ENCODE measurements around the gene GAN. TPM values are rescaled to one million over a fixed set of nuclear protein-coding genes. Genes with fewer than 3 reads are reported as not detected.

GAN gene
- total RNA-seq, 1 experiment from 2014 or later, result 25.4 TPM

DNA sequence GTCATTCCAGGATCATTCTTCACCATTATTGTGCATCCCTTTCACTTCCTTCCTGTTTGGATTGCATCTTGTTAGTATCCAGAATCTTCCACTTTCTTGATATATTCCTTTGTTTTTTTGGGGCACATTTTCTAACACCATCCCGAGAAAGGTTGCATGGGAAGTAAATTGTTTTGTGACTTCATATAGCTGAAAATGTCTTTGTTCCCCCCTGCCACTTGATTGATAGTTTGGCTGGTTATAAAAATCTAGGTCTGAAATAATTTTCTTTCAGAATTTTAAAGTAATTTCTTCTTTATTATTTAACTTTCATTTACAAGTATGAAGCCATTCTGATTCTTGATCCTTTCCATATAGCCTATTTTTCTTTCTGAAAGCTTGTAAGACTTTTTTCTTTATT is 32.7 kb downstream of the GAN start:
- H3K9me3 Mint-ChIP-seq, result peaks cover 57% of the 10 kb centered on the region
- ATAC-seq, result no peak
- CTCF ChIA-PET, result interaction anchor here (1.1 kb wide), 1 partner anchor 79 kb away, joined by 8 read pairs; no protein-coding TSS in a partner anchor
- H3K4me3 Mint-ChIP-seq, result no peak overlapping the region
- no peaks in the 10 kb centered on the region for H3K4me1 Mint-ChIP-seq
- TF ChIP-seq ZNF532 (CRISPR knock-in tag; IDR thresholded peaks at IDR 0.05; ENCODE audit: borderline replicate concordance) (no peak), MYBL2 (CRISPR knock-in tag; IDR thresholded peaks at IDR 0.05) (no peak), NR1H2 (CRISPR knock-in tag; IDR thresholded peaks at IDR 0.05) (no peak), CTCF (IDR thresholded peaks at IDR 0.05) (no peak), ZMAT4 (CRISPR knock-in tag; IDR thresholded peaks at IDR 0.05) (no peak), EMX1 (CRISPR knock-in tag; IDR thresholded peaks at IDR 0.05) (no peak), CREB1 (CRISPR knock-in tag; IDR thresholded peaks at IDR 0.05) (no peak), TEAD1 (CRISPR knock-in tag; IDR thresholded peaks at IDR 0.05) (no peak), ZNF121 (CRISPR knock-in tag; IDR thresholded peaks at IDR 0.05) (no peak), PRRX2 (CRISPR knock-in tag; IDR thresholded peaks at IDR 0.05) (no peak), SOX15 (CRISPR knock-in tag; IDR thresholded peaks at IDR 0.05) (no peak), SP1 (CRISPR knock-in tag; conservative IDR thresholded peaks at IDR 0.05) (no peak), E2F4 (CRISPR knock-in tag; IDR thresholded peaks at IDR 0.05; ENCODE audit: borderline replicate concordance, low read depth) (no peak), JUN (CRISPR knock-in tag; IDR thresholded peaks at IDR 0.05) (no peak), TP53 (CRISPR knock-in tag; IDR thresholded peaks at IDR 0.05) (no peak)
- TF ChIP-seq, protein P1, sequence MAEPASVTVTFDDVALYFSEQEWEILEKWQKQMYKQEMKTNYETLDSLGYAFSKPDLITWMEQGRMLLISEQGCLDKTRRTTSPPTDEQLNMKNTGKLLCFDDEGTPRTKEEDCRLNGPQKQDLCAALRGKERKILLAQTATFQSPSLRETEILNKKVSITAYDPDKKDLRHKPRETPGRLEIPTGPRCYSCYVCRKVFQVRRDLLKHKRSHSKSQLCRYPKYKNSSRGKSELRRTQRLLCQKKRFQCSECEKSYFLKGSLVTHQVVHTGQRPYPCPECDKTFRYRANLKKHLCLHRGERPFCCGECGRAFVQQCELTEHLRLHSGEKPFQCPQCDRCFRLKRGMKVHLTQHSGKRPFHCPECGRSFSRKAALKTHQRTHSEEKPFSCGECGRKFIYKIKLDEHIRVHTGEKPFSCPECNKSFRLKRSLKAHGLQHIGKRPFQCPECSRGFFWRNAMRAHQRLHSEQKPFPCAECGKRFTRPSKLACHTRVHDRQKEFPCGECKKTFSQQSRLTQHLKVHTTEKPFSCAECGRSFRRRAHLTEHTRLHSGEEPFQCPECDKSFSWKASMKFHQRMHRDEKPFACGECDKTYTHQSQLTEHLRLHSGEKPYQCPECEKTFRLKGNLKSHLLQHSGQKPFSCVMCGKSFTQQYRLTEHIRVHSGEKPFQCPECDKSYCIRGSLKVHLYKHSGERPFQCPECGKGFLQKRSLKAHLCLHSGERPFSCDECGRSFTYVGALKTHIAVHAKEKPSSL (CRISPR knock-in tag; conservative IDR thresholded peaks at IDR 0.05), result no peak
- TF ChIP-seq, protein P2, sequence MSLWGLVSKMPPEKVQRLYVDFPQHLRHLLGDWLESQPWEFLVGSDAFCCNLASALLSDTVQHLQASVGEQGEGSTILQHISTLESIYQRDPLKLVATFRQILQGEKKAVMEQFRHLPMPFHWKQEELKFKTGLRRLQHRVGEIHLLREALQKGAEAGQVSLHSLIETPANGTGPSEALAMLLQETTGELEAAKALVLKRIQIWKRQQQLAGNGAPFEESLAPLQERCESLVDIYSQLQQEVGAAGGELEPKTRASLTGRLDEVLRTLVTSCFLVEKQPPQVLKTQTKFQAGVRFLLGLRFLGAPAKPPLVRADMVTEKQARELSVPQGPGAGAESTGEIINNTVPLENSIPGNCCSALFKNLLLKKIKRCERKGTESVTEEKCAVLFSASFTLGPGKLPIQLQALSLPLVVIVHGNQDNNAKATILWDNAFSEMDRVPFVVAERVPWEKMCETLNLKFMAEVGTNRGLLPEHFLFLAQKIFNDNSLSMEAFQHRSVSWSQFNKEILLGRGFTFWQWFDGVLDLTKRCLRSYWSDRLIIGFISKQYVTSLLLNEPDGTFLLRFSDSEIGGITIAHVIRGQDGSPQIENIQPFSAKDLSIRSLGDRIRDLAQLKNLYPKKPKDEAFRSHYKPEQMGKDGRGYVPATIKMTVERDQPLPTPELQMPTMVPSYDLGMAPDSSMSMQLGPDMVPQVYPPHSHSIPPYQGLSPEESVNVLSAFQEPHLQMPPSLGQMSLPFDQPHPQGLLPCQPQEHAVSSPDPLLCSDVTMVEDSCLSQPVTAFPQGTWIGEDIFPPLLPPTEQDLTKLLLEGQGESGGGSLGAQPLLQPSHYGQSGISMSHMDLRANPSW (CRISPR knock-in tag; conservative IDR thresholded peaks at IDR 0.05; ENCODE audit: low read depth), result no peak
- no peak for DNase-seq (ENCODE audit: low spot score)
- peaks cover 10% of the 10 kb centered on the region; the same call in 1 of the 2 replicates for H3K27me3 Mint-ChIP-seq (ENCODE audit: low read depth)
- POLR2A ChIA-PET, result no interaction called here
- H3K27ac Mint-ChIP-seq, result no peak overlapping the region
- peaks cover 62% of the 10 kb centered on the region for H3K36me3 Mint-ChIP-seq
